H9 (cell line): Measurements from ENCODE around the gene EPOP. TPM values are rescaled to one million over a fixed set of nuclear protein-coding genes. Genes with fewer than 3 reads are reported as not detected.
A peak's percentile ranks its signal among the peaks of the same experiment; 100 is the strongest.

Experiments used
- DNase-seq: peaks from one replicate; pipeline ENCODE4 v3.0.0-alpha.2; 2017
- H2AFZ ChIP-seq: one replicate; pipeline ENCODE4 v1.6.1; 2013; ENCODE audit warnings: mild to moderate bottlenecking, low read length, control low read depth, moderate library complexity
- H2AK5ac ChIP-seq: 2 replicates; pipeline ENCODE4 v1.6.1; 2013; ENCODE audit warnings: low read length, control low read depth, mixed read lengths; ENCODE audit not compliant: insufficient read length
- H2BK120ac ChIP-seq: one replicate; pipeline ENCODE4 v1.6.1; 2013; ENCODE audit warnings: low read depth, mild to moderate bottlenecking, low read length, control low read depth, inconsistent platforms; ENCODE audit not compliant: poor library complexity, severe bottlenecking
- H2BK12ac ChIP-seq: 2 replicates; pipeline ENCODE4 v1.6.1; 2013; ENCODE audit warnings: low read length, control low read depth, mixed read lengths, low read depth; ENCODE audit not compliant: insufficient read length
- H2BK15ac ChIP-seq: 2 replicates; pipeline ENCODE4 v1.6.1; 2013; ENCODE audit warnings: low read depth, low read length, control low read depth
- H2BK20ac ChIP-seq: one replicate; pipeline ENCODE4 v1.6.1; 2013; ENCODE audit warnings: low read depth, mild to moderate bottlenecking, low read length, control low read depth, inconsistent platforms; ENCODE audit not compliant: poor library complexity, severe bottlenecking
- H2BK5ac ChIP-seq: 2 replicates; pipeline ENCODE4 v1.6.1; 2013; ENCODE audit warnings: low read length, control low read depth, mixed read lengths; ENCODE audit not compliant: insufficient read length
- H3K14ac ChIP-seq: 2 replicates; pipeline ENCODE4 v1.6.1; 2013; ENCODE audit warnings: low read length, control low read depth; ENCODE audit not compliant: insufficient read depth
- H3K18ac ChIP-seq: 2 replicates; pipeline ENCODE4 v1.6.1; 2013; ENCODE audit warnings: low read depth, mild to moderate bottlenecking, mixed read lengths, low read length, control low read depth; ENCODE audit not compliant: insufficient read length
- H3K23ac ChIP-seq: 2 replicates; pipeline ENCODE4 v1.6.1; 2013; ENCODE audit warnings: low read length, control low read depth, mixed read lengths, low read depth; ENCODE audit not compliant: insufficient read length
- H3K23me2 ChIP-seq: 2 replicates; pipeline ENCODE4 v1.6.1; 2013; ENCODE audit warnings: low read depth, mild to moderate bottlenecking, mixed read lengths, low read length, control low read depth; ENCODE audit not compliant: insufficient read length, poor library complexity, severe bottlenecking
- H3K27ac ChIP-seq: 2 replicates; pipeline ENCODE4 v1.5.1; 2013; ENCODE audit warnings: low read length, control low read depth, mixed read lengths, low read depth; ENCODE audit not compliant: insufficient read length
- H3K27me3 ChIP-seq: 2 replicates; pipeline ENCODE4 v1.6.1; 2013; ENCODE audit warnings: low read length, control low read depth, inconsistent platforms; ENCODE audit not compliant: insufficient read depth
- H3K4ac ChIP-seq: 2 replicates; pipeline ENCODE4 v1.6.1; 2013; ENCODE audit warnings: low read depth, mild to moderate bottlenecking, control low read depth, inconsistent platforms, low read length, moderate library complexity
- H3K4me1 ChIP-seq: 2 replicates; pipeline ENCODE4 v1.6.1; 2013; ENCODE audit warnings: low read length, control low read depth, inconsistent platforms; ENCODE audit not compliant: insufficient read depth
- H3K4me2 ChIP-seq: 2 replicates; pipeline ENCODE4 v1.6.1; 2013; ENCODE audit warnings: low read length, control low read depth, mixed read lengths; ENCODE audit not compliant: insufficient read length, insufficient read depth
- H3K56ac ChIP-seq: 2 replicates; pipeline ENCODE4 v1.6.1; 2013; ENCODE audit warnings: low read depth, mild to moderate bottlenecking, mixed read lengths, low read length, control low read depth; ENCODE audit not compliant: insufficient read length
- H3K79me1 ChIP-seq: 2 replicates; pipeline ENCODE4 v1.6.1; 2013; ENCODE audit warnings: low read depth, mild to moderate bottlenecking, moderate library complexity, low read length, control low read depth, inconsistent platforms; ENCODE audit not compliant: insufficient read depth, poor library complexity, severe bottlenecking
- H3K79me2 ChIP-seq: 2 replicates; pipeline ENCODE4 v1.6.1; 2013; ENCODE audit warnings: low read length, control low read depth, inconsistent platforms; ENCODE audit not compliant: insufficient read depth
- H3K9ac ChIP-seq: 2 replicates; pipeline ENCODE4 v1.6.1; 2013; ENCODE audit warnings: low read length, control low read depth, mixed read lengths; ENCODE audit not compliant: insufficient read length; ENCODE audit errors: extremely low read depth
- H3K9me3 ChIP-seq: one replicate; pipeline ENCODE4 v1.6.1; 2013; ENCODE audit warnings: low read depth, low read length, inconsistent platforms; ENCODE audit not compliant: control insufficient read depth
- H3T11ph ChIP-seq: one replicate; pipeline ENCODE4 v1.6.1; 2013; ENCODE audit warnings: mild to moderate bottlenecking, low read length, control low read depth, inconsistent platforms
- H4K20me1 ChIP-seq: one replicate; pipeline ENCODE4 v1.6.1; 2013; ENCODE audit not compliant: control insufficient read depth, insufficient read length, insufficient read depth
- H4K5ac ChIP-seq: 2 replicates; pipeline ENCODE4 v1.6.1; 2013; ENCODE audit warnings: low read depth, mild to moderate bottlenecking, mixed read lengths, low read length, control low read depth; ENCODE audit not compliant: insufficient read length
- H4K8ac ChIP-seq: replicated peaks from 2 replicates; pipeline ENCODE4 v1.6.1; 2013; ENCODE audit warnings: low read length, control low read depth, mixed read lengths, low read depth; ENCODE audit not compliant: insufficient read length
- H4K91ac ChIP-seq: 2 replicates; pipeline ENCODE4 v1.6.1; 2013; ENCODE audit warnings: low read depth, mild to moderate bottlenecking, moderate library complexity, mixed read lengths, low read length, control low read depth; ENCODE audit not compliant: insufficient read length
- H3K27ac Mint-ChIP-seq, 3 experiments: 2 replicates in 2 of 3; 3 replicates in 1 of 3; pipeline ENCODE4 v1.8.0; 2020 to 2021; ENCODE audit warnings: mixed read lengths in 3 of 3, mild to moderate bottlenecking in 1 of 3, moderate library complexity in 1 of 3
- H3K27me3 Mint-ChIP-seq: 2 replicates; pipeline ENCODE4 v1.8.0; 2021; ENCODE audit warnings: low read depth, mild to moderate bottlenecking, moderate library complexity, mixed read lengths
- H3K36me3 Mint-ChIP-seq, 3 experiments: 2 replicates in 2 of 3; 3 replicates in 1 of 3; pipeline ENCODE4 v1.8.0; 2020 to 2021; ENCODE audit warnings: low read depth in 3 of 3, mixed read lengths in 3 of 3; ENCODE audit not compliant: insufficient read depth in 1 of 3
- H3K4me1 Mint-ChIP-seq, 2 experiments: 2 replicates each; pipeline ENCODE4 v1.8.0; 2020; ENCODE audit warnings: mixed read lengths in 2 of 2
- H3K4me3 Mint-ChIP-seq, 2 experiments: 2 replicates in 1 of 2; 3 replicates in 1 of 2; pipeline ENCODE4 v1.8.0; 2020 to 2021; ENCODE audit warnings: mild to moderate bottlenecking in 2 of 2, mixed read lengths in 2 of 2, moderate library complexity in 1 of 2
- H3K9me3 Mint-ChIP-seq, 2 experiments: 2 replicates in 1 of 2; 3 replicates in 1 of 2; pipeline ENCODE4 v1.8.0; 2020; ENCODE audit warnings: mild to moderate bottlenecking in 2 of 2, mixed read lengths in 2 of 2, moderate library complexity in 1 of 2
- CTCF ChIP-seq: fragments of 200-600 bp; sonication (generic); conservative IDR thresholded peaks from 3 replicates; pipeline ENCODE4 v1.8.0; 2021; ENCODE audit warnings: antibody characterized with exemption, mild to moderate bottlenecking
- WGBS: extraction: QIAGEN DNeasy Blood & Tissue Kit; methylation state at CpG from one replicate; pipeline ENCODE4 v1.1.7; 2013; ENCODE audit warnings: missing lambda C conversion rate, low lambda C conversion rate, mixed read lengths; ENCODE audit not compliant: insufficient read length; ENCODE audit errors: extremely low coverage; 5-methylcytosine and 5-hydroxymethylcytosine counted together
- total RNA-seq: library from RNA; stranded (reverse); gene quantifications from 2 replicates; pipeline ENCODE4 v1.2.1, GENCODE V29; 2021

The EPOP gene
- total RNA-seq, 1 experiment from 2014 or later: 5.9 TPM

GRCh38 chr17:38636054-38636453 is 38.7 kb downstream of the EPOP start:
- no peaks in the 10 kb centered on the region for H3K9me3 ChIP-seq
- no CpG with 5 or more reads among the region's 9 CpGs for WGBS
- no peak overlapping the region for H2BK120ac ChIP-seq
- no peak overlapping the region for H4K8ac ChIP-seq
- peaks cover 10% of the 10 kb centered on the region in 2 experiments for H3K4me1 Mint-ChIP-seq
- H4K20me1 ChIP-seq: no peaks in the 10 kb centered on the region
- no peaks in the 10 kb centered on the region for H3K79me1 ChIP-seq
- no peak overlapping the region for H3K56ac ChIP-seq
- no peaks in the 10 kb centered on the region; a peak in 2 of 5 replicates for H3K9me3 Mint-ChIP-seq
- no peak overlapping the region for H2BK12ac ChIP-seq
- no peak overlapping the region for H4K5ac ChIP-seq
- H2BK5ac ChIP-seq: no peak overlapping the region
- no peak overlapping the region for H3K14ac ChIP-seq
- H3K27ac Mint-ChIP-seq: no peak overlapping the region; a peak in 1 of 7 replicates
- no peak overlapping the region for H2BK15ac ChIP-seq
- peak; percentile 86 for DNase-seq
- H3K9ac ChIP-seq: no peak overlapping the region
- no peak overlapping the region for H4K91ac ChIP-seq
- H3K27me3 Mint-ChIP-seq: no peaks in the 10 kb centered on the region; the same call in 1 of the 2 replicates
- H3K4me1 ChIP-seq: no peaks in the 10 kb centered on the region
- H3K36me3 Mint-ChIP-seq: no peaks in the 10 kb centered on the region; a peak in 1 of 7 replicates
- no peak overlapping the region for H2AFZ ChIP-seq
- no peak overlapping the region for H3K4ac ChIP-seq
- no peak overlapping the region for H3K4me2 ChIP-seq
- no peak overlapping the region for H3T11ph ChIP-seq
- H3K23me2 ChIP-seq: no peaks in the 10 kb centered on the region
- no peak overlapping the region for H3K18ac ChIP-seq
- no peaks in the 10 kb centered on the region for H3K27me3 ChIP-seq
- H3K4me3 Mint-ChIP-seq: no peak overlapping the region
- no peak overlapping the region for H3K23ac ChIP-seq
- no peak overlapping the region for H2AK5ac ChIP-seq
- no peak overlapping the region for H2BK20ac ChIP-seq
- H3K79me2 ChIP-seq: no peaks in the 10 kb centered on the region
- TF ChIP-seq CTCF: no peak
- H3K27ac ChIP-seq: no peak overlapping the region
